K562 (cell line): Measurements from ENCODE around the gene APCDD1L.

Source experiments
- FOSL1 ChIP-seq: fragments of 200-800 bp; sonication (Bioruptor generic); conservative IDR thresholded peaks from 2 replicates; pipeline ENCODE4 v1.6.1; 2016; ENCODE audit warnings: missing genetic modification characterization, missing compliant biosample characterization
- FOXK1 ChIP-seq: sonication (generic); formaldehyde crosslinking; IDR thresholded peaks from 2 replicates; pipeline ENCODE4 v1.8.0; 2022; ENCODE audit warnings: missing genetic modification reagents, mild to moderate bottlenecking, borderline replicate concordance
- POLR2B ChIP-seq: fragments of 450-650 bp; IDR thresholded peaks from 2 replicates; pipeline ENCODE4 v1.6.1; 2018; ENCODE audit warnings: low read depth; ENCODE audit not compliant: partially characterized antibody

DNA sequence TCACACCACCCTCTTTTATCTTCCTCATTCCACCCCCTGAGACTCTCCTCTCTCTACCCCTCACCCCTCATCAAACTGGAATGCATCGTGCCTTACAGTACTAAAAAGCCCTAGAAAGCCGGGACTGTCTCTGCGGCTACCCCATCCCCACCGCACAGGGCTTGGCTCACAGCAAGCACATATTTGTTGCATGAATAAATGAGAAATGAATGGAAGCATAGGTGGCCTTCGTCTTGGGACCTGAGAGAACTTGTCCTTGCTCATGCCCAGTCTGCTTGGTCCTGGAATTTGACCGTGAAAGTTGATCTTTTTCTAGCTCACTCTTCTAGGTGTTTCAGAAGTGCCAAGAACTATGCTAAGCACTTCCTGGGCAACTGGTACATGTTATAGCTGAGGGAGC lies 53.3 kb downstream of the APCDD1L start:
- TF ChIP-seq FOSL1 (tag) (no peak), FOXK1 (CRISPR knock-in tag) (no peak), POLR2B (no peak)
